Astrocyte (in vitro differentiated cells and primary cell): Measurements from ENCODE around the gene PCED1B. TPM values are rescaled to one million over a fixed set of nuclear protein-coding genes. Genes with fewer than 3 reads are reported as not detected.
A peak's percentile ranks its signal among the peaks of the same experiment; 100 is the strongest.

Source experiments
- DNase-seq: peaks from one replicate; pipeline ENCODE4 v3.0.0-alpha.2; 2010; ENCODE audit warnings: low read depth
- FAIRE-seq: peaks from 2 replicates; lab custom pipeline; 2011; peaks lifted over from hg19 to GRCh38; lab: Jason Lieb, UNC
- H2AFZ ChIP-seq: 2 replicates; pipeline ENCODE4 v1.6.0; 2012; ENCODE audit warnings: low read depth, low read length, inconsistent platforms
- H3K27ac ChIP-seq: 2 replicates; pipeline ENCODE4 v1.5.1; 2011; ENCODE audit warnings: low read depth, low read length, inconsistent platforms
- H3K27me3 ChIP-seq: 2 replicates; pipeline ENCODE4 v1.6.0; 2011; ENCODE audit warnings: low read length, inconsistent platforms; ENCODE audit not compliant: insufficient read depth
- H3K36me3 ChIP-seq: 2 replicates; pipeline ENCODE4 v1.5.1; 2011; ENCODE audit warnings: low read length, inconsistent platforms; ENCODE audit not compliant: insufficient read depth
- H3K4me1 ChIP-seq: 2 replicates; pipeline ENCODE4 v1.5.1; 2011; ENCODE audit warnings: low read length, inconsistent platforms; ENCODE audit not compliant: insufficient read depth
- H3K4me2 ChIP-seq: 2 replicates; pipeline ENCODE4 v1.6.0; 2012; ENCODE audit warnings: low read length, inconsistent platforms
- H3K4me3 ChIP-seq: 2 replicates; pipeline ENCODE4 v1.5.1; 2011; ENCODE audit warnings: low read depth, mild to moderate bottlenecking, low read length, inconsistent platforms; ENCODE audit not compliant: insufficient read depth
- H3K79me2 ChIP-seq: 2 replicates; pipeline ENCODE4 v1.6.0; 2012; ENCODE audit warnings: mild to moderate bottlenecking, low read length, inconsistent platforms; ENCODE audit not compliant: insufficient read depth
- H3K9ac ChIP-seq: 2 replicates; pipeline ENCODE4 v1.6.0; 2012; ENCODE audit warnings: mild to moderate bottlenecking, low read length, inconsistent platforms
- H3K9me3 ChIP-seq: 2 replicates; pipeline ENCODE4 v1.5.1; 2012; ENCODE audit warnings: low read depth, mild to moderate bottlenecking, low read length, inconsistent platforms; ENCODE audit not compliant: insufficient read depth
- H4K20me1 ChIP-seq: 2 replicates; pipeline ENCODE4 v1.6.0; 2012; ENCODE audit warnings: low read length, inconsistent platforms; ENCODE audit not compliant: insufficient read depth
- H3K27ac Mint-ChIP-seq: one replicate; pipeline ENCODE4 v1.8.0; 2021; ENCODE audit warnings: mild to moderate bottlenecking, mixed read lengths; ENCODE audit not compliant: unreplicated experiment
- H3K27me3 Mint-ChIP-seq: one replicate; pipeline ENCODE4 v1.8.0; 2021; ENCODE audit warnings: low read depth, mixed read lengths; ENCODE audit not compliant: unreplicated experiment
- H3K36me3 Mint-ChIP-seq: one replicate; pipeline ENCODE4 v1.8.0; 2021; ENCODE audit warnings: low read depth, mixed read lengths; ENCODE audit not compliant: unreplicated experiment
- H3K4me1 Mint-ChIP-seq: one replicate; pipeline ENCODE4 v1.8.0; 2021; ENCODE audit warnings: low read depth, mixed read lengths; ENCODE audit not compliant: unreplicated experiment
- H3K4me3 Mint-ChIP-seq: one replicate; pipeline ENCODE4 v1.8.0; 2021; ENCODE audit warnings: mild to moderate bottlenecking, moderate library complexity, mixed read lengths; ENCODE audit not compliant: unreplicated experiment
- H3K9me3 Mint-ChIP-seq: one replicate; pipeline ENCODE4 v1.8.0; 2021; ENCODE audit warnings: mild to moderate bottlenecking, mixed read lengths; ENCODE audit not compliant: unreplicated experiment
- EZH2 ChIP-seq: IDR thresholded peaks from 2 replicates; pipeline ENCODE4 v1.6.1; 2012; ENCODE audit warnings: mild to moderate bottlenecking, low read length, inconsistent platforms; ENCODE audit not compliant: insufficient read depth
- total RNA-seq: library from RNA; stranded (reverse); gene quantifications from 2 replicates; pipeline ENCODE4 v1.2.1, GENCODE V29; 2021
- TF ChIP-seq, protein P1 (sequence below): IDR thresholded peaks from 2 replicates; pipeline ENCODE4 v1.5.1; 2011; ENCODE audit warnings: low read depth, mild to moderate bottlenecking, inconsistent platforms, low read length, moderate library complexity; ENCODE audit not compliant: insufficient read depth

PCED1B gene
- total RNA-seq, 1 donor from 2014 or later = 1.8 TPM

DNA sequence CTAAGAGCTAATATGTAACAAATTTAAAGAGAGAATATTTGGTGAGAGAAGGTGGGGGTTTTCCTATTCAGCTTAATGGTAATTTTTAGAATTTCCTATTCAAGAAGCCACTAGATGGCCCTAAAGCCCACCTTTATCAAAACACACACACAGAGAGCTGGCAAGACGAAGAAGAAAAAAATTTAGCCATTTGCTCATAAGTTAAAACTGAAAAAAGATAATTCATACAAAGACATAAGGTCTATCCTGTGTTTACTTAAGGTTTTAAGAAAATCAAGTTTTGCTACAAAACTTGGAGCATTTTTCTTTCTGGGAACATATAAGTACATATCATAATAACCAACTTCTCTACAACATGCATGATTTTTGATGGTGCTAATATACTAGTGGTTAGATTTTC, 46.8 kb upstream of the PCED1B start:
- no peak overlapping the region for H3K27ac ChIP-seq
- no peaks in the 10 kb centered on the region for H4K20me1 ChIP-seq
- Mint-ChIP-seq H3K27me3 (peaks cover 4% of the 10 kb centered on the region), H3K4me1 (peaks cover 21% of the 10 kb centered on the region), H3K9me3 (no peaks in the 10 kb centered on the region), H3K27ac (no peak overlapping the region), H3K4me3 (no peak overlapping the region), H3K36me3 (no peaks in the 10 kb centered on the region)
- no peak for TF ChIP-seq EZH2
- TF ChIP-seq, protein P1, sequence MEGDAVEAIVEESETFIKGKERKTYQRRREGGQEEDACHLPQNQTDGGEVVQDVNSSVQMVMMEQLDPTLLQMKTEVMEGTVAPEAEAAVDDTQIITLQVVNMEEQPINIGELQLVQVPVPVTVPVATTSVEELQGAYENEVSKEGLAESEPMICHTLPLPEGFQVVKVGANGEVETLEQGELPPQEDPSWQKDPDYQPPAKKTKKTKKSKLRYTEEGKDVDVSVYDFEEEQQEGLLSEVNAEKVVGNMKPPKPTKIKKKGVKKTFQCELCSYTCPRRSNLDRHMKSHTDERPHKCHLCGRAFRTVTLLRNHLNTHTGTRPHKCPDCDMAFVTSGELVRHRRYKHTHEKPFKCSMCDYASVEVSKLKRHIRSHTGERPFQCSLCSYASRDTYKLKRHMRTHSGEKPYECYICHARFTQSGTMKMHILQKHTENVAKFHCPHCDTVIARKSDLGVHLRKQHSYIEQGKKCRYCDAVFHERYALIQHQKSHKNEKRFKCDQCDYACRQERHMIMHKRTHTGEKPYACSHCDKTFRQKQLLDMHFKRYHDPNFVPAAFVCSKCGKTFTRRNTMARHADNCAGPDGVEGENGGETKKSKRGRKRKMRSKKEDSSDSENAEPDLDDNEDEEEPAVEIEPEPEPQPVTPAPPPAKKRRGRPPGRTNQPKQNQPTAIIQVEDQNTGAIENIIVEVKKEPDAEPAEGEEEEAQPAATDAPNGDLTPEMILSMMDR = peak; percentile 51
- H2AFZ ChIP-seq = peak overlapping the region; percentile 28
- H3K36me3 ChIP-seq = no peaks in the 10 kb centered on the region
- FAIRE-seq = peak; percentile 81
- H3K27me3 ChIP-seq = no peaks in the 10 kb centered on the region
- no peaks in the 10 kb centered on the region for H3K9me3 ChIP-seq
- peaks cover 15% of the 10 kb centered on the region for H3K4me1 ChIP-seq
- no peak overlapping the region for H3K4me3 ChIP-seq
- peak; percentile 54 for DNase-seq
- H3K9ac ChIP-seq = no peak overlapping the region
- no peak overlapping the region for H3K4me2 ChIP-seq
- no peaks in the 10 kb centered on the region for H3K79me2 ChIP-seq

DNA sequence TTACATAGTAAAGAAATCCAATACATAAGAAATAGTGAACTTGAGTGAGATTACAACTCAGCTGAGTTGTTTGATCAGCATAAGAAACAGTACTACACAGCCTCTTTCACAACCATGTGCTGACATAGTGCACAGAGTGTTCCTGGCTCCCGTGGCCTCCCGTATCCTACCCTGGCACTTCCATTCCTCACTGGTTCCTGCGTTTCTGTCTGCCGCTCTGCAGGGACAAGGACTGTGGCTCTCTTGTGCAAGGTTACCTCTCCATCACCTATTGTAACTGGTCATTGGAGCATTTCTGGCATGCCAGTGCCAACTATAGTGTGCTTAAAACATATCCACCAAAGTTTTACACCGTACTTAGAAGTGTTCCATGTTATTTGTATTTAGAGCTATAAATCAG, 46.3 kb upstream of the PCED1B start:
- Mint-ChIP-seq H3K27me3 (peaks cover 4% of the 10 kb centered on the region), H3K4me1 (peaks cover 22% of the 10 kb centered on the region), H3K9me3 (no peaks in the 10 kb centered on the region), H3K36me3 (no peaks in the 10 kb centered on the region), H3K4me3 (no peak overlapping the region), H3K27ac (no peak overlapping the region)
- no peaks in the 10 kb centered on the region for H4K20me1 ChIP-seq
- no peak overlapping the region for H3K4me2 ChIP-seq
- H3K27me3 ChIP-seq = no peaks in the 10 kb centered on the region
- no peak overlapping the region for H3K9ac ChIP-seq
- FAIRE-seq (peak; percentile 58), DNase-seq (no peak)
- H3K9me3 ChIP-seq = no peaks in the 10 kb centered on the region
- no peaks in the 10 kb centered on the region for H3K36me3 ChIP-seq
- no peaks in the 10 kb centered on the region for H3K79me2 ChIP-seq
- H2AFZ ChIP-seq = peak overlapping the region; percentile 28
- no peak for TF ChIP-seq EZH2
- TF ChIP-seq, protein P1 = no peak
- no peak overlapping the region for H3K27ac ChIP-seq
- no peak overlapping the region for H3K4me3 ChIP-seq
- H3K4me1 ChIP-seq = peaks cover 15% of the 10 kb centered on the region

DNA sequence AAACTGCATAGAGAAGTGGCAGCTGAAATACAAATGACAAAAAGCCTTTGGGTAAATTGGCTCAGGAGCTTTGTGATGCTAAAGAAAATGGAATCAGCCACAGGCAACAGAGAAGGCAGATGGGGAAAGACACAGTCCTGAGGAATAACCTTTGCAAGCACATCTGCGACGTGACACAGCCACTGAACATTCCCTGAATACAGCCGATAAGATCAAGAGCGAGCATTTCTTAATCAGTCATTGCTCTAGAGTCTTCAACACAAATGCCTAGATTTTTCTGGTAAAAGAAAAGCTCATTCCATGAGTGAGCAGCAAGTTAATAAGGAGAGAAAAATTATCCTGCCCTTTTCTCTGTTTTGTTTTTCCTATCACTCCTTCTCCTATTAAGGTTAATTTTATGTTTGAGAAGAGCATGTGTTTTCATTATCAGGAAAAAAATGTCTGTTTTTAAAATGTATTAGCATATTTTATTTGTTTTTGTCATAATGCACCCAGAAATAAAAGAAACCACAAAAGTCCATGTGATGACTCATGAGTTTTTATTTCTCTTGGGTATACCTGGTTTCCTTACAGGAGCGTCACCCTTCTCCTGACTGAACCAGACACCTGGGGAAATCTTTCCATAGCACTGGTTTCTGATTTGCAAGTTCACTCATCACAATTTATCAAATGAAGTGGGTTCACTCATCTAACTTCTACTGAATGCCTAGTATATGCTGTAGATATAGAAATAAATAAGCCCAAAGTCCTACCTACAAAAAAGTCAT, 45.4 kb upstream of the PCED1B start:
- FAIRE-seq = no peak
- H3K9me3 Mint-ChIP-seq = no peaks in the 10 kb centered on the region

More for the DNA sequence above, 45.4 kb upstream of the PCED1B start:
- Mint-ChIP-seq H3K4me3 (no peak overlapping the region), H3K4me1 (peaks cover 27% of the 10 kb centered on the region), H3K27ac (peak overlapping the region; percentile 83), H3K27me3 (peaks cover 4% of the 10 kb centered on the region), H3K36me3 (no peaks in the 10 kb centered on the region)
- H3K4me1 ChIP-seq = peaks cover 15% of the 10 kb centered on the region
- no peaks in the 10 kb centered on the region for H3K36me3 ChIP-seq
- no peaks in the 10 kb centered on the region for H3K9me3 ChIP-seq
- peak; percentile 78 for DNase-seq
- H3K79me2 ChIP-seq = no peaks in the 10 kb centered on the region
- peak overlapping the region; percentile 32 for H3K4me2 ChIP-seq
- no peaks in the 10 kb centered on the region for H3K27me3 ChIP-seq
- H2AFZ ChIP-seq = no peak overlapping the region
- H3K4me3 ChIP-seq = no peak overlapping the region
- no peak overlapping the region for H3K9ac ChIP-seq
- H4K20me1 ChIP-seq = no peaks in the 10 kb centered on the region
- TF ChIP-seq, protein P1 = no peak
- TF ChIP-seq EZH2 = no peak
- H3K27ac ChIP-seq = peak overlapping the region; percentile 39
